PFSK-1 (cell line): ENCODE results near the gene RNF168.

Experiments
- FOXP2 ChIP-seq: optimal IDR thresholded peaks from 2 replicates; pipeline ENCODE3; 2011; ENCODE audit warnings: borderline replicate concordance, control low read depth, inconsistent platforms; ENCODE audit not compliant: insufficient read depth; ENCODE audit errors: extremely low read length, extremely low read depth
- POLR2AphosphoS5 ChIP-seq: IDR thresholded peaks from 2 replicates; pipeline ENCODE4 v1.6.1; 2012; ENCODE audit warnings: low read depth, mild to moderate bottlenecking, control low read depth, low read length, moderate library complexity
- REST ChIP-seq, 2 experiments: IDR thresholded peaks; 2 replicates each; pipeline versions ENCODE4 v1.6.1 to v1.8.0; 2011 to 2012; ENCODE audit warnings: low read depth in 2 of 2, low read length in 2 of 2, control low read depth in 1 of 2, inconsistent platforms in 1 of 2, mild to moderate bottlenecking in 1 of 2, moderate library complexity in 1 of 2; ENCODE audit not compliant: insufficient read depth in 1 of 2
- SIN3A ChIP-seq: IDR thresholded peaks from 2 replicates; pipeline ENCODE4 v1.6.1; 2012; ENCODE audit warnings: mild to moderate bottlenecking, low read length, moderate library complexity, borderline replicate concordance; ENCODE audit not compliant: insufficient read depth
- TAF1 ChIP-seq: IDR thresholded peaks from 2 replicates; pipeline ENCODE4 v1.6.1; 2012; ENCODE audit warnings: low read length, control low read depth, borderline replicate concordance; ENCODE audit not compliant: insufficient read depth

The RNF168 gene

GRCh38 chr3:196518966-196519717, 15.6 kb upstream of the RNF168 start:
- no peak for TF ChIP-seq TAF1
- TF ChIP-seq SIN3A: no peak
- no peak for TF ChIP-seq POLR2AphosphoS5
- no peak for TF ChIP-seq FOXP2
- TF ChIP-seq REST (IDR thresholded peaks at IDR 0.05; ENCODE audit: insufficient read depth in 1 of 2, low read depth in 2 of 2, low read length in 2 of 2): no peak

- TF ChIP-seq FOXP2 (no peak), REST (IDR thresholded peaks at IDR 0.05; ENCODE audit: insufficient read depth in 1 of 2, low read depth in 2 of 2, low read length in 2 of 2) (no peak), POLR2AphosphoS5 (no peak), SIN3A (no peak)
Observed at GRCh38 chr3:196517919-196518318, 14.4 kb upstream of the RNF168 start.

GRCh38 chr3:196517162-196517800, 13.7 kb upstream of the RNF168 start:
- TF ChIP-seq TAF1 (no peak), FOXP2 (no peak), SIN3A (no peak), POLR2AphosphoS5 (no peak), REST (IDR thresholded peaks at IDR 0.05; ENCODE audit: insufficient read depth in 1 of 2, low read depth in 2 of 2, low read length in 2 of 2) (no peak)

- TF ChIP-seq POLR2AphosphoS5 (no peak), REST (IDR thresholded peaks at IDR 0.05; ENCODE audit: insufficient read depth in 1 of 2, low read depth in 2 of 2, low read length in 2 of 2) (no peak), TAF1 (no peak), SIN3A (no peak), FOXP2 (no peak)
Observed at GRCh38 chr3:196514913-196515621, 11.5 kb upstream of the RNF168 start, which contains the start of gene SMCO1. TSS of gene SMCO1 (minus strand) at chr3:196515346. CDS start at chr3:196515209, 137 bp downstream.
